SH-SY5Y (cell line): Measurements from ENCODE around the gene COMMD6.

Experiments
- GATA2 ChIP-seq: IDR thresholded peaks from 2 replicates; pipeline ENCODE4 v1.6.1; 2011; ENCODE audit warnings: mild to moderate bottlenecking, low read depth, low read length
- GATA3 ChIP-seq: IDR thresholded peaks from 2 replicates; pipeline ENCODE4 v1.6.1; 2011; ENCODE audit warnings: low read depth, mild to moderate bottlenecking, low read length, moderate library complexity

The COMMD6 gene

GRCh38 chr13:75537401-75538365 is at the start of gene COMMD6:
Gene COMMD6, minus strand, starts transcription at chr13:75537841. Its CDS starts 36 bp downstream, at chr13:75537805.
- TF ChIP-seq GATA2: no peak; the same call in 1 of the 2 replicates
- TF ChIP-seq GATA3: no peak

GRCh38 chr13:75585153-75585552 is 47.5 kb upstream of the COMMD6 start:
- TF ChIP-seq GATA3 (no peak), GATA2 (no peak)

GRCh38 chr13:75583091-75583490 is 45.5 kb upstream of the COMMD6 start:
- TF ChIP-seq GATA3 (no peak), GATA2 (no peak)

DNA sequence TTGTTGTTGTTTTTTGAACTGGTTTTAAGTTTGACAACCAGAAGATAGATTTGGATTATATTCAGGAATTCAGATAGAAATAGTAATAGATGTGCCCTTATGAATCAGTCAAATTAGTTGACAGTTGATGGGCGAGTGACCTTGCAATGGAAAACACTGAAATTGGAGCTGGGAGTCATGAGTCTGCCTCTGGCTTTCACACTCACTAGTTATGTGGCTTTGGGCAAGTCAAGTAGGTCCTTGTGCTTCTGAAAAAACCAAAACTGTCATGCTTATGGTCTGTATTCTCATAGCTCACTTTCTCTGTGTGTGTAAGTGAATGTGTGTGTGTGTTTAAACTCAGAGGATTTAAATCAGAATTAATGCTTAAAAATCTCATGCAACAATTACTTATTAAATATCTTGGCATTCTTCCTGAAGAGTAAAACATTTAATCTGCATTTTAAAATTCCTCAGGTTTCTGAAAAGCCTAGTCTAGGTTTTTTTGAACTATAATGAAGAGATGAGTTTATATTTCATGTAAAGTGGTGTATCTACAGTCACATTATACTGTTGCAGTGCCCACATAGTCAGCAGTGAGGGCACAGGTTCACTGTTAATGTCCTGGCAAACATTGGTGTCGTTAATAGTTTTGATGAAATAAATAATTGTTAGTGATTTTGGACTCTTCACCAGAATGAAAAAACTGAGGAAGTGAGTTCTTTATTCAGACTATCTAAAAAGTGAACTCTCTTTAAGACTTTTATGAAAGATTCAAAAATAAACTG is 44.4 kb upstream of the COMMD6 start:
- TF ChIP-seq GATA3 (no peak), GATA2 (no peak)

DNA sequence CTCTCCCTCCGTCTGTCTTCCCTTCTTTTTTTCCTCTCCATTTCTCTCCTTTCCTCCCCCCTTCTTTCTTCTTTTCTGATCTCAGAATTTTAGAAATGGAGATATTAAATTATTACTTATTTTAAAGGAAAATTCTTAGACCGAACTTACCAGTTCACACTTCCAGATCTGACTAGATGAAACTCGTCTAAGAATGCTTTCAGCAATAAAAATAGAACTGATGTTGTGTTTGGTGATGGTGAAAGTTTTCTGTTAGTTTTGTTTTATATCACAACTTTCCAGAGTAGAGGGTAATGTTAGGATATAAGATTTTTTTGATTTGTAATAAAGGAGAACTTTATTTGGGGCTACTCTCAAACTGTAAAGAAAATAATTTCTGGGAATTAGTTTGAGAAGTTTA is 41.9 kb upstream of the COMMD6 start:
- no peak for TF ChIP-seq GATA3
- no peak for TF ChIP-seq GATA2

GRCh38 chr13:75569576-75569975 is 31.9 kb upstream of the COMMD6 start:
- no peak for TF ChIP-seq GATA3
- peak; percentile 41; the same call in 1 of the 2 replicates for TF ChIP-seq GATA2

DNA sequence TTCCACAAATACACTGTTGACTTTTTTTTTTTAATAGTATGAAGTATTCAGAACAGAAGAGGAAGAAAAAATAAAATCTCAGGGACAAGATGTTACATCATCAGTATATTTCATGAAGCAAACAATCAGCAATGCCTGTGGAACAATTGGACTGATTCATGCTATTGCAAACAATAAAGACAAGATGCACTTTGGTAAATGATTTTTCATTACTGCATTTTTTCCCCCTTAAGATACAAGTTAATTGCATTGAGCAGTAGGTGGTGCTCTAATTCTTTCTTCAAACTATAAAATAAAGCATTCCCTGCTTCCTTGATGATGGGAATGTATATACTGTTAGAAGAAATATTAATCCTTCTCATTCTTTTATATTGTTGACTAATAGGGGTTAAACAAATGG is 29.0 kb upstream of the COMMD6 start:
- no peak for TF ChIP-seq GATA3
- no peak for TF ChIP-seq GATA2

GRCh38 chr13:75558145-75558840 is 20.7 kb upstream of the COMMD6 start:
- TF ChIP-seq GATA2 (no peak), GATA3 (peak; percentile 27; the same call in 1 of the 2 replicates)

GRCh38 chr13:75556961-75557360 is 19.3 kb upstream of the COMMD6 start:
- TF ChIP-seq GATA3 (no peak), GATA2 (no peak)

DNA sequence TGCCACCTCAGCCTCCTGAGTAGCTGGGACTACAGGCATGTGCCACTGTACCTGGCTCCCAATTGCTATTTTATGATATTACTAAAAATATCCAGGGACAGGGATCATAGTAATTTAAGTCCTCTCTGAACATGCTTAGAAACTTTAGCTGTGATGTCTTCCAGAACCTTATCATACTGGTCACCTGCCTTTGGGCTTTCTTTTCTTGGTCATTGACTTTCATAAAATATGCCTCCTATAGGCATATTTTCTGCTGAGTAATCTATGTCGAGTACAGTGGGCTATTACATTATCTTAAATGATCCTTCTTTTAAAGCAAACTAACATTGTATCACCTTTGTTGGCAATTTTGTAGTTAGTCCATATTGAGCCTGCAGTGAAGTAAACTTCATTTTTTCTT is 18.2 kb upstream of the COMMD6 start:
- no peak for TF ChIP-seq GATA2
- no peak for TF ChIP-seq GATA3

GRCh38 chr13:75554981-75555380 is 17.3 kb upstream of the COMMD6 start:
- TF ChIP-seq GATA2 (no peak), GATA3 (no peak)

GRCh38 chr13:75554464-75554863 is 16.8 kb upstream of the COMMD6 start:
- TF ChIP-seq GATA2 (no peak), GATA3 (no peak)

DNA sequence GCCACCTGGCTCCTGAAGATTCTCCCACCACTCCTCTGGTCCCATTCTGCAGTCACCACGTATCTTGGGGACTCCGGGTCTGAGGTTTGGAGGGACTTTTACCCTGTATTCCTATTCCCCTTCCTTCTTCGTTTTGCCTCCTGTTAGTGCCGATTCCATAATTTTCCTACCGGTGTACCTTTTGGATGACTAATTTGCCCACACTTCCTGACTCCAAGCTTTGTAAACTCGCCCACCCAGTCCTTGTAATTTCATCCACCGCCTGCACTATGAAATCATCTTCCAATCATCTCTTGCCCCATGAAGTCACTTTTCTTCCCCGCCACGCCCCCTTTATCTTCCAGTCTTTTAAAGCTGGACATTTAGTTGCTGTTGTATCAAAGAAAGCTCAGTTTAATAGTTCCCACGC is 12.5 kb upstream of the COMMD6 start:
- TF ChIP-seq GATA3: no peak
- TF ChIP-seq GATA2: no peak
